NCI-H345 (cell line): ENCODE data around the gene TRIP12.
"Not testable (repeated sequence)": the region's sequence is repeated elsewhere in the genome, so short reads cannot be mapped to it uniquely, and the experiment has no call there.

Experiments used
- DNase-seq: peaks from one replicate; lab custom pipeline; 2025; lab: John Stamatoyannopoulos, UW

TRIP12 gene

DNA sequence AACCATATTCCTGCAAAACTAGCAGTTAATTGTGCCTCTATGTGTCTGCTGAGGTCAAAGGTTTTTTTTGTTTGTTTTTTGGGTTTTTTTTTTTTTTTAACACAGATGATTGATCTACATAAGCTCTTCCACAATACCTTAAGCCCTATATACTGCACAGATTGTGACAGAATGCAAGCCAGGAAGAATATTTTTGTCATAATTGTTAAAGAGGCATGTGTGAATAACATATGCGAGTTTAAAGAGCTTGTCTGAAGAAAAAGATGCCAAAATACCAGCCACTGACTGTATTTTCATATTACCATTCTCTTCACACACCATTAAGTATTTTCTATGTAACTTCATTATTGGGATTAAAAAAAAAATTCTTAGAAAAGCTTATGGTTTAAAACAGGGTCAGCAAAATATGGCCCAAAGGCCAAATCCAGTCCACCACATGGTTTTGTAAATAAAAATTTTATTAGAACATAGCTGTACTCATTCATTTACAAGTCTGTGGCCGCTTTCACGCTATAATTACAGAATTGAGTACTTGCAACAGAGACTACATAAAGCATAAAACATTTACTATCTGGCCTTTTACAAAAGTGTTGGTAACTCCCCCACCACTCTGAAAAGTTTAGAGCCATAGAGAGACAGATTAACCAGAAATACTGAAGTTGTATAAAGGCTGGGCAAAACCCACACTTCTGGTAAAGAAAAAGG, 89.9 kb downstream of the TRIP12 start:
- DNase-seq = no peak

DNA sequence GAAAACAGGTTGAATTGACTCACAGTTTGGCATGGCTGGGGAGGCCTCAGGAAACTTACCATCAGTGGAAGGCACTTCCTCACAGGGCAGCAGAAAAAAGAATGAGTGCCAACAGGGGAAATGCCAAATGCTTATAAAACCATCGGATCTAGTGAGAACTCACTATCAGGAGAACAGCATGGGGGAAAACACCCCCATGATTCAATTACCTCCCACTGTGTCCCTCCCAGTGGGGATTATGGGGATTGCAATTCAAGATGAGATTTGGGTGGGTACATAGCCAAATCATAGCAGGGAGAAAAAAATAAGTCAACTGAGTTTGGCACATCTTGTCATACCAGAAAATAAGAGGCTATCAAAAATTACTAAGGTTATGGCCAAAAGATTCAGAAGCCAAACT, 96.3 kb downstream of the TRIP12 start:
- no peak for DNase-seq

GRCh38 chr2:229821316-229821715, 100.5 kb downstream of the TRIP12 start:
- DNase-seq = no peak

GRCh38 chr2:229818230-229818629, 103.6 kb downstream of the TRIP12 start:
- no peak for DNase-seq

DNA sequence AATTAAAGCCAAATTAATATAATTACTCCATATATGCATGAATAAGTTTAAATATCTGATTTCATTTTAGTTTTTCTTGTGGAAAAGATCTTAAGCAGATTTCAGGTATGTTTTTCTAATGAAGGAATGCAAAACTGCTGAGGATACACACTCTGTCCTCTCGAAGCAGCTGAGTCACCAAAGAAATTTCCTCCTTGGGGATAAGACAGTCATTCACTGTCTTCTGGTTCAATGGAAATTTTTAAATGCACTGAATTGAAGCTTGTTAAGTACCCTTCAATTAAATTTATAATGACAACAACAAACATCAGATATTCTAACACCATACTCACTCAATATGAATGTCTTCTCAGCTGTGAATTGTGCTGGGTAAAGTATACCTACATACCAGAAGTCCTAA, 106.0 kb downstream of the TRIP12 start:
- DNase-seq = no peak

- DNase-seq = no peak
These were observed 106.5 kb downstream of the TRIP12 start for GRCh38 chr2:229815342-229815741.

DNA sequence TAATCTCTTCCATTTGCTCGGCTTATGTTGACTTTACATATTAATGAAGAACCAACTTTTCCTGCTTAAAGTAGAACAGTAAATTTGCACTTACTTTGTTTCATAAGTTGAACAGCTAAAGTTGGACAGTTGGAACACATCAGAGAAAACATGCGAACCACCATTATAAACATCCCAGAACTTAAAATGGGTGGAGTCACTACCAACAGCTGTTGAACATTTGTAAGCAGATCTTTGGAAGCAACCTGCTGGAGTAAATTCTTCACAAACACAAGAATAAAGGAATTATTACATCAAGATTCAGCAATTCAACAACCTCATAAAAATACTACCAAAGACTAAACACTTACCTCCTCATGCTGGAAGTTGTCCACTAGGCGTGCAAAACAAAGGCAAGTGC, 111.0 kb downstream of the TRIP12 start:
- DNase-seq = no peak

DNA sequence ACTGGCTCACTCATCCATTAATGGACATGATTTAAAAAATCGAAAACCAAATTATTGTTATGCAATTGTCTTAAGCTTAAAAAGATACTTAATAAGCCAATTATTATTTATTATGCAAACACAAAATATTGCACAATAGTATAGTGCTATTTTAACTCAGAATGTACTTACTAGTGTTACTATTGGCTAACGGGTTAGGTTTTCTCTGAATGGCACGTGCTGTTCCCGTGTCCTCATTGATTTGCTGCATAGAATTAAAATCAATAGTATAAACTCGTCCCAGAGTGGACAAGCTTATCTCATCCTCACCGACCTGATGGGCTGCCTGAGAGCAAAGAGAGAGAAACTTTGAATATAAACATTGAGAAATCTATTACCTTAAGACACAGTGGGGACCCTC, 116.2 kb downstream of the TRIP12 start:
- DNase-seq = no peak

GRCh38 chr2:229802785-229803184, 119.0 kb downstream of the TRIP12 start:
- DNase-seq = no peak

DNA sequence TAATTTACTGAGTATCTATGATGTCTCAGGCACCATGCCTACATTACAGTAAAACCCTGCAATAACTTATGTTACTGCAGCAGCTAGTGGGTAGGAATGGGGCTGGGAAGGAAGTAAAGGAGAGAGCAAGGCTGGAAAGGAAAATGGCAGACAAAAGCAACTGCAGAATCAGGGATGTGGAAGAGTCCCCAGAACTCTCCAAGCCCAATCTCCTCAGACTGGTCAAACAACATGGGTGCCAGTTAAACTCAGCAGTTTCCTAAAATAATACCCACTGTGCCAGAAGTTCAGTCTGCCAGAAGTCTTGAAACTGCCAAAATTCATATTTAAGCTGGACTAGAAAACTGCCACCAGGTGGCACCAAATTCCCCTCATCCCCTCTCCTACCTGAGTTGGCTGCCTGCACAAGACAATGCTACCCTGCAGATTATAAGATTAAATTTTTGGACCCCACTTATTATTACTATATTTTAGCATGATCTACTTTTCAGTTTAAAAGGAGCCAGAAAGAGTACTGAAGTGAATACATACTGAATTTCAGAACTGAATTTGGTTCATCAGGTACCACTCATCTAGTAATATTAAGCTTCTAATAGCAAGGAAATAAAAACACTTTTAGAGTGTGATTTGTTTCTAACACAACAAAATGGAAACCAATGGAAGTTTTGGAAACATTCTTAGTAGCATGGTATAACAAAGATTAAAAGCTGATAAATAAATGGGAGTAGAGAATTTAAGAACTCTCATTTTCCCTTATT, 120.6 kb downstream of the TRIP12 start:
- DNase-seq = peak; percentile 41

DNA sequence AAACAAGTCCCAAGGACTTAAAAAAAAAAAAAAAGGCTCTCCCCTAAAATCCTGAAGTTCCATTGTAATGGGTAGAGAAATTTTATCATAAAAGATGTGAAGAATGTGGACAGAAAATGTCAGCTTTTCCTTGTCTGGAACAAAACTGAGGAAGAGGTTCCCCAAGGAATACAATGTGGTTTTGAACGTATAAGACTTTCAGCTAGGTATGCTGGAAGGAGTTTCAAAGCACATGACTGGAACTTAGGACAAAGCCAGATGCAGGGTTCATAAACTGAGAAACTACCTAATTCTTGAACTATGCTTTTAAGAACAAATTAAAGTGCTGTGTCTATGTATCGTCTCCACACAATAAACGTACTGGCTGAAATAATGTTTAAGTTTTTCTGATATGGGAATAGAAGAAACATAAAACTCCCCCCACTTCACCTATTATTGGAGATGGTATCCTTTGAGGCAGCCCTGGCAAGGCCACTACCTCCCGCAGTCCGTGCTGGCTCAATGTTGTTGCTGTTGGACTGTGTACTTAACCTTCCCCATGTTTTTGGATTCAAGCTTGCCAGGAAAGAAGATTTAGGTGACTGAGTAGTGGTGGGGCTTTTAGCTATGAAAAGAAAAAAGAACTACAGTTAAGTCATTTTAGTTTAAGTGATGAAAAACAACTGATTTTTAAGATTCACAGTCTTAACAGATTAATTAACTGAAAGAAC, 123.2 kb downstream of the TRIP12 start:
- no peak for DNase-seq

DNA sequence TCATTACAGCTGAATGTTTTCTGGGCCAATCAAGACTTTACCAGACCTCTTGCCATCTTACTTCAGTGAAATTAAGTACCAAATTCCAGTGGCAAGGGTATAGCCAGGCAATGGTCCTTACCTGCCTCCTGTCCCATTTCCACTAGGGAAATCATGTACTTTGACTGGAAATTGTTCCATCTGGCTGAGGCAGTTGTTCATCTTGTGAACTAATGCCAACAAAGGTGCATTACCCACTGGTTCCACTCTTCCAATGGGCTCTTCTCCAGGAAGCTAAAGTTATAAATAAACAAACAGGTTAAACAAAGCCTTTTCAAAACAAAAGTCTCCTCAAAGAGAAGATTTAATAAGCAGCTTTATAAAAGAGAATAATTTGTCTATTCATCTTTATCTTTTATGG, 126.8 kb downstream of the TRIP12 start:
- no peak for DNase-seq

DNA sequence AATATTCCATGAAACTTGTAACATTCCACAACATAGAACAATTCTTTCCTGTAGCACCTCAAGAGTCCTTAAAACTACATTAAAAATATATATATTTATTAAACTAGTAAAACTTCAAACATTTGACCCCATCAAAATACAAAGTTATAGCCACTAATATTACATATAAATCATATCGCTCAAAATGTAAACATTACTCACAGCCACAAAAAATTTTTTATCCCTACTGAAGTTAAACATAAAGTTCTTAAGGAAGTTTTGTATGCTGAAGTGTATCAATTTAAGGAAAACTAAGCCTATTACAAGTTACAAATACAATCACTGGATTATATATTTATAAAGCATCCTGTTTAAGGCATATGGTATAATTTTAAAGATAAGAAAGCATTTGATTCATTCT, 127.2 kb downstream of the TRIP12 start:
- DNase-seq = no peak

- not testable (repeated sequence) for DNase-seq
These were observed 135.5 kb downstream of the TRIP12 start for GRCh38 chr2:229786289-229786688.

- no peak for DNase-seq
These were observed 137.0 kb downstream of the TRIP12 start for GRCh38 chr2:229784791-229785190.

DNA sequence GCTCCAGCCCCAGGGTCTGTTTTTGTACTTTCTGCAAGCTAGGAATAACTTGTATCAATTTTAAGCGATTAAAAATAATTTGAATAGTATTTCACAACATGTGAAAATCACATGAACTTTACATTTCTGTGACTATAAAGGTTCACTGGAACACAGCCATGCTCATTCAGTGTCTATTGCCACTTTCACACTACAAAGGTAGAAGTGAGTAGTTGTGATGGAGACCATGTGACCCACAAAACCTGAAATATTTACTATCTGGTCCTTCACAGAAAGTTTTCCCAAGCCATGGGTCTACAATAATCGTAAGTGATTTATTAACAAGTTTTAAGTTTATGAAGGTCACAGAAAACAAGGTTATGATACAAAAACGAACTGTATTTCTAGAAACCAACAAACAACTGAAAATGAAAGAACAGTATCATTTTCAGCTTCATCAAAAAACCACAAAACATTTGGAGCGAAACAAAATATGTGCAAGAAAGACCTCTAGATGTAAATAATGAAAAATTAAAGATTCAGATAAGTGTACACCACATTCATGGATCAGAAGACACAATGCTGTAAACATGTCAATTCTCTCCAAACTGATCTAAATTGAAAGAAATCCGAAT, 138.6 kb downstream of the TRIP12 start:
- DNase-seq = no peak

DNA sequence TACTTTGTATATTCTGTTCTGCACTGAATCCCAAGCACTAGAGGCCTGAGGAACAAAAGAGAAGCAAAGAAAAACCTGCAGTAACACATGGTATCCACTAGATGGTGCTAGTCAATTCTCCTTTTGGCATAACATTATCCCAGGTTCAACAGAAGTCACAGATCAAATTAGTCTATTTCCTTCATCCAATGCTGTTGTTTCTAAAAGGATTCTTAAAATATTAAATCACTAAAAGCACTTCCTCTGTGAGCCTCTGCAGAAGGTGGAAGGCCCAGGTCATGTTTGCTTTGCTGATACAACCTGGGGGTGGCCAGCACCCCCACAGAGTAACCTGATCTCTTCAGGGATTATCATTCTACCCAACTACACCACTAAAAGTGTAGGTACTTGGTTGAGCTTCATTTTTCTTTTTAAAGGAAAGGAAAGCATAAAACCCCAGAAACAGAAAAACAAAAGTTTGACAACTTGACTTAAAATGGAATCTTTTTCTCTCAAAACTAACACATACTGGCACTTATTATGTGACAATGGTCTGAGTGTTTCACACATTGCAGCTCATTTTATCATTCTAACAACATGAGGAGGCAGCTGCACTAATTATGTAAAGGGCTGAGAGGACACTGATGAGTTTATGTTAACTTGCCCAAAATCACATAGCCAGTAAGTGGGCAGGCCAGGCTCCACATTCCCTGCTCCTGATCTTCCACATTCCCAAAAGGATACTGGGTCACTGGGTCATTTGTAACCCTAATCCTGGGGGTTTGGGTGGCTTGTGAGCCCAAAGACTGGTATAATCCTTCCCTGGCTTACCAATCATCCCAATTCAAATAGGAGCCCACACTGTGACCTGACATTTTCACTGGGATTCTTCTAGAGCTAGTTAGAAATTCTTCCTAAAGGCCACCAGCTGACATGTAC, 140.7 kb downstream of the TRIP12 start:
- peak; percentile 57 for DNase-seq

- no peak for DNase-seq
These were observed 142.2 kb downstream of the TRIP12 start for GRCh38 chr2:229779650-229780049.

DNA sequence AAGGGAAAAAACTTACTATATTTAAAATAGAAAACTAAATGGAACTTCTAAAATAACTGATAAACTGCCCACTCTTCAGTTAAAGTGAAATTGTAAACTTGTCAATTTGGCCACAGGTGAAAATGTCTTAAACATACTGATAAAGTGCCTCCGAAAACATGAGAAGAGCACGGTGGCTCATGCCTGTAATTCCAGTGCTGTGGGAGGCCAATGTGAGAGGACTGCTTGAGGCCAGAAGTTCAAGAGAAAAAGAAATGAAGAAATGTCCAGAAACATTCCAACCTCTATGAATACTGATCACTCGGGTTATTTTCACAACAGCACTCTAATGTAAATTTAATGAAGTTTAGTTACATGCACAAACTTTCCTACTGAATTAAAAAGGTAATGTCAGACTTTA, 144.1 kb downstream of the TRIP12 start:
- no peak for DNase-seq

GRCh38 chr2:229775614-229776313, 146.0 kb downstream of the TRIP12 start:
- no peak for DNase-seq

DNA sequence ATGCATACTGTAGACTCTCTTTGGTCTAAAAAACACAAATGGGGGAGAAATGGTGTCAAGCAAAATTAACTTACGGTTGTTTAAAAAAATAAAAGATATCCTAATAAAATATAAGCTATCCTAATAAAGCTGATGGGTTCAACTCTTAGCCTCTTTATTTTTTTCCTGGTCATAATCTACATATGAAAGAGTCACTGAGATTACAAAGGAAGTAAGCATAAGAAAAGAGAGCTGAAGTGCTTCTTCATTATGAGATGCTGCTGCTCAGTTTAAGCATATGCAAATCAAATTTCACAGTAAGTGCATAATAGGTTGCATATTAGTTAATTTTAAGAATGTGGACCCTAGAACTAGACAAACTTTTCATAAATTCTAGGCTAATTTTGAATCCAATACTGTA, 147.6 kb downstream of the TRIP12 start:
- DNase-seq = no peak
